AG09309 (cell line): Measurements from ENCODE around the gene FADS3.

Experiments used
- DNase-seq: peaks from one replicate; pipeline ENCODE4 v3.0.0-alpha.2; 2010; ENCODE audit warnings: low read depth
- H3K4me3 ChIP-seq: 2 replicates; pipeline ENCODE4 v1.5.1; 2011; ENCODE audit warnings: mild to moderate bottlenecking, low read depth, low read length, moderate library complexity; ENCODE audit not compliant: control insufficient read depth
- CTCF ChIP-seq: IDR thresholded peaks from 2 replicates; pipeline ENCODE4 v1.5.1; 2011; ENCODE audit warnings: mild to moderate bottlenecking, low read depth, low read length, inconsistent platforms; ENCODE audit not compliant: insufficient read depth, control insufficient read depth; ENCODE audit errors: missing control alignments

FADS3 gene

GRCh38 chr11:61893981-61894380, 2.6 kb upstream of the FADS3 start:
- H3K4me3 ChIP-seq = no peak overlapping the region
- DNase-seq = peak; percentile 74
- TF ChIP-seq CTCF = no peak

GRCh38 chr11:61892085-61892370, 683 bp upstream of the FADS3 start:
- DNase-seq = no peak
- peak overlapping the region; percentile 32 for H3K4me3 ChIP-seq
- TF ChIP-seq CTCF = peak; percentile 6

- no peak for DNase-seq
- peak; percentile 5 for TF ChIP-seq CTCF
- H3K4me3 ChIP-seq = peak overlapping the region; percentile 99
Measured at GRCh38 chr11:61890529-61891330, 615 bp downstream of the FADS3 start.

GRCh38 chr11:61889831-61890230, 1.5 kb downstream of the FADS3 start:
- peak overlapping the region; percentile 99 for H3K4me3 ChIP-seq
- DNase-seq = no peak

GRCh38 chr11:61888590-61888989, 2.8 kb downstream of the FADS3 start:
- no peak for DNase-seq
- H3K4me3 ChIP-seq = no peak overlapping the region
- no peak for TF ChIP-seq CTCF

More at GRCh38 chr11:61889831-61890230, 1.5 kb downstream of the FADS3 start:
- TF ChIP-seq CTCF = no peak

- no peak overlapping the region for H3K4me3 ChIP-seq
- TF ChIP-seq CTCF = no peak
- DNase-seq = peak; percentile 63
Measured at GRCh38 chr11:61887839-61888494, 3.4 kb downstream of the FADS3 start.

- no peak for TF ChIP-seq CTCF
- DNase-seq = no peak
- no peak overlapping the region for H3K4me3 ChIP-seq
Measured at GRCh38 chr11:61886643-61887042, 4.7 kb downstream of the FADS3 start.
